SK-N-SH (cell line): ENCODE measurements around the gene ABAT. TPM values are rescaled to one million over a fixed set of nuclear protein-coding genes. Genes with fewer than 3 reads are reported as not detected.

Source experiments
- CTCF ChIA-PET: fragments of 300-600, 350-600 bp; formaldehyde crosslinking; extraction: SDS; loops from one replicate; lab custom pipeline; 2021; lab: Yijun Ruan, JAX
- POLR2A ChIA-PET: fragments of 350-600 bp; sonication (Branson Sonifier 250); formaldehyde crosslinking; extraction: SDS; loops from one replicate; lab custom pipeline; 2020; ENCODE audit warnings: antibody characterized with exemption, inconsistent platforms; lab: Yijun Ruan, JAX
- DNase-seq: peaks from one replicate; pipeline ENCODE4 v3.0.0; 2012
- H2AFZ ChIP-seq: fragments of 200-600 bp; sonication (generic); 2 replicates; pipeline ENCODE4 v1.8.1; 2016; ENCODE audit warnings: antibody characterized with exemption, mild to moderate bottlenecking, low read depth
- H3F3A ChIP-seq: fragments of 200-600 bp; sonication (generic); replicated peaks from 2 replicates; pipeline ENCODE3; 2016; ENCODE audit warnings: antibody characterized with exemption, mild to moderate bottlenecking; ENCODE audit not compliant: insufficient read depth
- H3K27ac ChIP-seq, 2 experiments: fragments of 200-500 bp in 1 of 2; fragments of 200-600 bp in 1 of 2; sonication (Bioruptor generic) in 1 of 2; sonication (generic), shearing (Covaris generic) in 1 of 2; 2 replicates each; pipeline versions ENCODE4 v1.5.1 to v1.6.1; 2014 to 2016; ENCODE audit warnings: low read depth in 2 of 2, inconsistent platforms in 1 of 2, low read length in 1 of 2, mild to moderate bottlenecking in 1 of 2, mixed read lengths in 1 of 2
- H3K27me3 ChIP-seq: fragments of 200-600 bp; sonication (generic), shearing (Covaris generic); 2 replicates; pipeline ENCODE4 v1.6.1; 2016; ENCODE audit warnings: mixed run types; ENCODE audit not compliant: insufficient read depth
- H3K36me3 ChIP-seq, 2 experiments: fragments of 200-500 bp in 1 of 2; fragments of 200-600 bp in 1 of 2; sonication (Bioruptor generic) in 1 of 2; sonication (generic) in 1 of 2; replicated peaks in 1 of 2; 2 replicates each; pipeline versions ENCODE3 to v1.5.1; 2014 to 2016; ENCODE audit warnings: low read length in 1 of 2, mild to moderate bottlenecking in 1 of 2; ENCODE audit not compliant: insufficient read depth in 2 of 2, control insufficient read depth in 1 of 2
- H3K4me1 ChIP-seq, 2 experiments: fragments of 200-500 bp in 1 of 2; fragments of 200-600 bp in 1 of 2; sonication (Bioruptor generic) in 1 of 2; sonication (generic), shearing (Covaris generic) in 1 of 2; 2 replicates each; pipeline versions ENCODE4 v1.5.1 to v1.6.1; 2014 to 2016; ENCODE audit warnings: low read depth in 1 of 2, low read length in 1 of 2, mixed run types in 1 of 2; ENCODE audit not compliant: insufficient read depth in 2 of 2, control insufficient read depth in 1 of 2
- H3K4me2 ChIP-seq: fragments of 200-600 bp; sonication (generic), shearing (Covaris generic); 2 replicates; pipeline ENCODE4 v1.6.1; 2017; ENCODE audit warnings: mixed run types
- H3K4me3 ChIP-seq, 2 experiments: fragments of 200-500 bp in 1 of 2; fragments of 200-600 bp in 1 of 2; sonication (Bioruptor generic) in 1 of 2; sonication (generic), shearing (Covaris generic) in 1 of 2; 2 replicates each; pipeline versions ENCODE4 v1.5.1 to v1.8.1; 2014 to 2016; ENCODE audit warnings: low read depth in 2 of 2, inconsistent platforms in 1 of 2, low read length in 1 of 2, mild to moderate bottlenecking in 1 of 2, mixed read lengths in 1 of 2, moderate library complexity in 1 of 2
- H3K79me2 ChIP-seq: fragments of 200-600 bp; sonication (generic); 2 replicates; pipeline ENCODE4 v1.8.1; 2017; ENCODE audit warnings: mild to moderate bottlenecking; ENCODE audit not compliant: insufficient read depth
- H3K9ac ChIP-seq: fragments of 200-600 bp; sonication (generic); 2 replicates; pipeline ENCODE4 v1.6.1; 2017; ENCODE audit warnings: mixed run types
- H3K9me2 ChIP-seq: fragments of 200-600 bp; sonication (generic); 2 replicates; pipeline ENCODE4 v1.6.1; 2017; ENCODE audit warnings: mixed run types
- H3K9me3 ChIP-seq: fragments of 200-600 bp; sonication (generic); 2 replicates; pipeline ENCODE4 v1.6.1; 2017; ENCODE audit warnings: mixed run types, mild to moderate bottlenecking, moderate library complexity
- H4K20me1 ChIP-seq: fragments of 200-600 bp; sonication (generic); 2 replicates; pipeline ENCODE4 v1.6.1; 2017; ENCODE audit warnings: mild to moderate bottlenecking, mixed run types; ENCODE audit not compliant: insufficient read depth
- ELF1 ChIP-seq: IDR thresholded peaks from 2 replicates; pipeline ENCODE4 v1.4.0; 2012
- EZH2phosphoT487 ChIP-seq: fragments of 200-600 bp; sonication (generic); IDR thresholded peaks from 2 replicates; pipeline ENCODE4 v1.6.1; 2017; ENCODE audit warnings: low read depth, mixed run types, mild to moderate bottlenecking, antibody characterized with exemption, moderate library complexity, borderline replicate concordance
- FOXJ3 ChIP-seq: sonication (generic); formaldehyde crosslinking; IDR thresholded peaks from 2 replicates; pipeline ENCODE4 v1.5.1; 2020; ENCODE audit warnings: mild to moderate bottlenecking, missing genetic modification reagents
- FOXM1 ChIP-seq: IDR thresholded peaks from 2 replicates; pipeline ENCODE4 v1.4.0; 2012; ENCODE audit warnings: low read depth, mild to moderate bottlenecking
- JUND ChIP-seq: IDR thresholded peaks from 2 replicates; pipeline ENCODE4 v1.4.0; 2012
- MEF2A ChIP-seq: IDR thresholded peaks from 2 replicates; pipeline ENCODE4 v1.4.0; 2012; ENCODE audit warnings: low read depth, borderline replicate concordance
- MXI1 ChIP-seq: IDR thresholded peaks from 2 replicates; pipeline ENCODE4 v1.6.1; 2012; ENCODE audit warnings: mild to moderate bottlenecking, low read depth, low read length, improper control_type of control experiment
- NFIC ChIP-seq: IDR thresholded peaks from 2 replicates; pipeline ENCODE4 v1.4.0; 2012; ENCODE audit warnings: borderline replicate concordance
- NRF1 ChIP-seq: IDR thresholded peaks from 2 replicates; pipeline ENCODE4 v1.6.1; 2012; ENCODE audit warnings: low read depth, mild to moderate bottlenecking, low read length
- PBX3 ChIP-seq: IDR thresholded peaks from 2 replicates; pipeline ENCODE4; 2012
- POLR2AphosphoS5 ChIP-seq: IDR thresholded peaks from 2 replicates; pipeline ENCODE4 v1.6.1; 2012; ENCODE audit warnings: low read depth, low read length
- RAD21 ChIP-seq: IDR thresholded peaks from 2 replicates; pipeline ENCODE4 v1.6.1; 2012; ENCODE audit warnings: mild to moderate bottlenecking, low read length
- REST ChIP-seq: IDR thresholded peaks from 2 replicates; pipeline ENCODE4 v1.6.1; 2012; ENCODE audit warnings: mild to moderate bottlenecking, low read depth, low read length, moderate library complexity
- RXRA ChIP-seq: IDR thresholded peaks from 2 replicates; pipeline ENCODE4 v1.4.0; 2012; ENCODE audit warnings: low read depth, mild to moderate bottlenecking, borderline replicate concordance
- SIN3A ChIP-seq: IDR thresholded peaks from 2 replicates; pipeline ENCODE4 v1.6.1; 2012; ENCODE audit warnings: low read depth, mild to moderate bottlenecking, low read length, moderate library complexity, borderline replicate concordance
- TCF12 ChIP-seq: IDR thresholded peaks from 2 replicates; pipeline ENCODE4 v1.4.0; 2012
- TEAD4 ChIP-seq: IDR thresholded peaks from 2 replicates; pipeline ENCODE4 v1.4.0; 2012; ENCODE audit warnings: mild to moderate bottlenecking, borderline replicate concordance; ENCODE audit not compliant: insufficient read depth
- WGBS: methylation state at CpG from one replicate; pipeline ENCODE4 v1.1.6; 2017; ENCODE audit warnings: low lambda C conversion rate; 5-methylcytosine and 5-hydroxymethylcytosine counted together
- polyA plus RNA-seq, 3 experiments: library from polyadenylated mRNA; depleted of rRNA; stranded (reverse); fragments of >200 nt; gene quantifications; 2 replicates each; pipeline ENCODE4 v1.2.3, GENCODE V29; 2012
- TF ChIP-seq, protein P1 (sequence below): IDR thresholded peaks from 2 replicates; pipeline ENCODE4 v1.4.0; 2012; ENCODE audit warnings: low read depth
- TF ChIP-seq, protein P2 (sequence below): IDR thresholded peaks from 2 replicates; pipeline ENCODE4 v1.4.0; 2012; ENCODE audit warnings: low read depth, borderline replicate concordance

The ABAT gene
- polyA plus RNA-seq, 1 of the 3 experiments (the other 2 are of a cell fraction) = 4.7 TPM

DNA sequence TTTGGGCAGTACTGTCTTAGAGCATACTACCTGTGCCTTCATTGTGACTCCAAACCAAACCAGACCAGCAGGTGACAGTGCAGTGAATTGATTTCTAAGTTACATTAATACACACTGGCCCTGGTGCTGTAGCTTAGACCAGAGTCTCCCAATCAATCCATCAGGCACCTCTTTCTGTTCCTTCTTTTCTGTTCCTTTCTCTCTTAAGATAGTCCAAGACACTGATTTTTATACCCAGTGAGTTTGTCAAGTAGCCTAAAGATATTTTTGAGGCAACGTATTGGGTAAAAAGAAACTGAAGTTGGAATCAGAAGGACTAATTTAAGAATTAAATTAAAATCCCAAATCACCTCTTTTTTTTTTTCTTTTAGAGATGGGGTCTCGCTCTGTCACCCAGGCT is 43.1 kb downstream of the ABAT start:
- 55% methylated on average over 2 of the region's 2 CpGs for WGBS

More for the DNA sequence above, 43.1 kb downstream of the ABAT start:
- Histone ChIP-seq H3K79me2 (no peaks in the 10 kb centered on the region), H3K9me3 (no peaks in the 10 kb centered on the region), H3F3A (no peaks in the 10 kb centered on the region), H3K4me1 (peaks cover 0 to 40% of the 10 kb centered on the region in 2 experiments; a peak in 3 of 4 replicates), H3K27me3 (no peaks in the 10 kb centered on the region), H3K4me2 (no peak overlapping the region), H3K9ac (no peak overlapping the region), H2AFZ (no peak overlapping the region), H3K27ac (no peak overlapping the region), H3K9me2 (no peaks in the 10 kb centered on the region), H3K4me3 (no peak overlapping the region), H4K20me1 (no peaks in the 10 kb centered on the region), H3K36me3 (no peaks in the 10 kb centered on the region)
- no peak for TF ChIP-seq RXRA
- no peak for TF ChIP-seq NRF1
- no peak for TF ChIP-seq POLR2AphosphoS5
- TF ChIP-seq, protein P1, sequence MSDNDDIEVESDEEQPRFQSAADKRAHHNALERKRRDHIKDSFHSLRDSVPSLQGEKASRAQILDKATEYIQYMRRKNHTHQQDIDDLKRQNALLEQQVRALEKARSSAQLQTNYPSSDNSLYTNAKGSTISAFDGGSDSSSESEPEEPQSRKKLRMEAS = no peak
- no peak for TF ChIP-seq TEAD4
- no peak for TF ChIP-seq SIN3A
- TF ChIP-seq EZH2phosphoT487 = no peak
- no peak for TF ChIP-seq RAD21
- TF ChIP-seq FOXM1 = no peak
- no peak for TF ChIP-seq JUND
- no peak for TF ChIP-seq MXI1
- no peak for TF ChIP-seq NFIC
- no peak for TF ChIP-seq REST
- TF ChIP-seq TCF12 = no peak
- no peak for TF ChIP-seq FOXJ3 (CRISPR knock-in tag)
- TF ChIP-seq MEF2A = no peak
- TF ChIP-seq, protein P2, sequence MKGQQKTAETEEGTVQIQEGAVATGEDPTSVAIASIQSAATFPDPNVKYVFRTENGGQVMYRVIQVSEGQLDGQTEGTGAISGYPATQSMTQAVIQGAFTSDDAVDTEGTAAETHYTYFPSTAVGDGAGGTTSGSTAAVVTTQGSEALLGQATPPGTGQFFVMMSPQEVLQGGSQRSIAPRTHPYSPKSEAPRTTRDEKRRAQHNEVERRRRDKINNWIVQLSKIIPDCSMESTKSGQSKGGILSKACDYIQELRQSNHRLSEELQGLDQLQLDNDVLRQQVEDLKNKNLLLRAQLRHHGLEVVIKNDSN = no peak
- no peak for TF ChIP-seq PBX3
- TF ChIP-seq ELF1 = no peak
- no peak for DNase-seq
- CTCF ChIA-PET = no interaction called here
- POLR2A ChIA-PET = no interaction called here
